Colonic mucosa (tissue), 4 donors: ENCODE data around the gene SULT4A1. TPM values are rescaled to one million over a fixed set of nuclear protein-coding genes. Genes with fewer than 3 reads are reported as not detected.

ENCODE experiments used
- DNase-seq: peaks from one replicate; pipeline ENCODE4 v3.0.0-alpha.2; 2020
- H3K27ac ChIP-seq: fragments of 200-600 bp; one replicate; pipeline ENCODE4 v1.8.0; 2021
- H3K27me3 ChIP-seq: fragments of 200-600 bp; one replicate; pipeline ENCODE4 v1.8.0; 2021
- H3K36me3 ChIP-seq: fragments of 200-600 bp; one replicate; pipeline ENCODE4 v1.8.0; 2021
- H3K4me1 ChIP-seq: fragments of 200-600 bp; one replicate; pipeline ENCODE4 v1.8.0; 2021; ENCODE audit warnings: mild to moderate bottlenecking
- H3K4me3 ChIP-seq: fragments of 200-600 bp; one replicate; pipeline ENCODE4 v1.8.0; 2021
- H3K9ac ChIP-seq, 2 donors: one replicate each; pipeline ENCODE4 v1.7.0; 2013; ENCODE audit warnings: control low read depth in 2 of 2, low read depth in 2 of 2, low read length in 2 of 2
- H3K9me3 ChIP-seq: fragments of 200-600 bp; one replicate; pipeline ENCODE4 v1.8.0; 2021
- CTCF ChIP-seq: fragments of 200-600 bp; IDR thresholded peaks from one replicate; pipeline ENCODE4 v1.8.0; 2022; ENCODE audit warnings: antibody characterized with exemption, mild to moderate bottlenecking
- intact Hi-C: fragments of 100-400 bp; cut with DNase I; formaldehyde crosslinking; loops from one replicate; pipeline ENCODE4 v1.14.1; 2022
- total RNA-seq, 2 donors: library from RNA; stranded (reverse); fragmentation: NEBNext Ultra II Directional in 1 of 2; extraction: Animal tissue kit (Norgen Biotek cat#: 25700) in 1 of 2; gene quantifications; one replicate each; pipeline ENCODE4 v1.2.1, GENCODE V29; 2021
- donor health status: healthy.
- donor health status: DM: no; HTN: no; CAD: no.
- donor health status: DM: no; HTN: no; CAD: no.

SULT4A1 gene
- total RNA-seq, 2 donors from 2014 or later, result 0.10 to 0.82 TPM

DNA sequence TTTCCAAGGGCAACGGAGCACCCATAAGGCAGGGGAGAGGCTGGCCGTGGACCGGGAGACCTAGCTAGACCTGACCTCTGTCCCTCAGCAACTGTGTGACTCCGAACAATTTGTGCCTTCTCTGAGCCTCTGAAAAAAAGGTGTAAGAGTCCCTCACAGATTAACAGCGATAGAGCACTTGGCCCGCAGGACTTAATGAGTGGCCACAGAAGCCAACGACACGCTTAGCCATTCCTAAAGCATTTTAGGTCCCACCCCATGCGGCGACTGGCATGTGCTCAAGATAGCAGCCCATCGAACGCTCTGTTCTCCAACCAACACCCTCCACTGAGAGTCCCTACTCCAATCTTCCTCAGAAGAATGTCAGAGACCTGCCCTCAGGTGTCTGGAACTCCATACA lies 1.5 kb downstream of the SULT4A1 start:
- Histone ChIP-seq H3K9me3 (no peaks in the 10 kb centered on the region), H3K27me3 (peaks cover 22% of the 10 kb centered on the region), H3K4me1 (no peaks in the 10 kb centered on the region), H3K4me3 (no peak overlapping the region), H3K27ac (no peak overlapping the region), H3K9ac (no peak overlapping the region), H3K36me3 (no peaks in the 10 kb centered on the region)
- no peak for TF ChIP-seq CTCF
- intact Hi-C loops, result no loop called here
- no peak for DNase-seq

DNA sequence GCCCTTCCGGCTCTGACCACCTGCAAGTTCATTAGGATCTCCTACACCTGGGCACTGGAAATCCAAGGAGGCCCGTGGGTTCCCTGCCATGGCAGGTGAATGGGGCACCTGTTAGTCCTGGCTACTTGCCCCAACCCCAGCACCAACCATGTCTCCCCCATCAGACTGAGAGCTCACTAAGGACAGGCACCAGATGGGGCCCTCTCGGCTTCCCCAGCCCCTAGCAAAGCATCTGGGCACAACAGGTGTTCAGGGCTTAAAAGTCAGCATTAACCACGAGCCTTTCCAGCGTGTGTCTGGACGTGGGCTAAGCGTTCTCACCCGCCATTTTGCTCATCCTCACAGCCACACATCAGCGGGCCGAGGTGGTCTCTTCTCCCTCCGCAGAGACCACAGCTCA lies 2.2 kb downstream of the SULT4A1 start:
- DNase-seq, result no peak
- H3K36me3 ChIP-seq, result no peaks in the 10 kb centered on the region
- H3K9ac ChIP-seq, result no peak overlapping the region
- intact Hi-C loops, result no loop called here
- no peak overlapping the region for H3K4me3 ChIP-seq
- TF ChIP-seq CTCF, result no peak
- peaks cover 22% of the 10 kb centered on the region for H3K27me3 ChIP-seq
- no peak overlapping the region for H3K27ac ChIP-seq
- H3K4me1 ChIP-seq, result no peaks in the 10 kb centered on the region
- H3K9me3 ChIP-seq, result no peaks in the 10 kb centered on the region

- Histone ChIP-seq H3K36me3 (no peaks in the 10 kb centered on the region), H3K4me3 (no peak overlapping the region), H3K9ac (no peak overlapping the region), H3K4me1 (no peaks in the 10 kb centered on the region), H3K27me3 (peaks cover 22% of the 10 kb centered on the region), H3K27ac (no peak overlapping the region), H3K9me3 (no peaks in the 10 kb centered on the region)
- no peak for DNase-seq
- intact Hi-C loops, result no loop called here
- TF ChIP-seq CTCF, result no peak
Measured at GRCh38 chr22:43859621-43860020, 2.7 kb downstream of the SULT4A1 start.

DNA sequence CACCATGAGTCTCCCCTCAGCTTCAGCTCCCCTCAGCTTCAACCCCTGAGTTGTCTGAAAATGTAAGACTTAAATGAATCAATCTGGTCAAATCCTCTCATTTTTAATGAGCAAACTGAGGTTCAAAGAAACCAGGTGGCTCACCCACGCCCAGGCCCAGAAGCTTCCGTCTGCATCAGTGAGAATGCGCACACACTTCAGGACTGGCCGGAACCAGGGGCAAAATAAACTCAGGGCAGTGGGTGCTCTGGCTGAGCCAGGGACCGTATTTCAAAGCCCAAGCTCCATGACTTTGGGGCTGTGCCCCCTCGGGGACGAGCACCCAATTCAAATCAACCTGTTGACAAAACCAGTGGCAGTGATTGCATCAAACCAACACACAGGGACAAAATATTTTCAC lies 3.1 kb downstream of the SULT4A1 start:
- Histone ChIP-seq H3K9ac (no peak overlapping the region), H3K27ac (no peak overlapping the region), H3K27me3 (peaks cover 22% of the 10 kb centered on the region), H3K4me3 (no peak overlapping the region), H3K9me3 (no peaks in the 10 kb centered on the region), H3K4me1 (no peaks in the 10 kb centered on the region), H3K36me3 (no peaks in the 10 kb centered on the region)
- TF ChIP-seq CTCF, result no peak
- intact Hi-C loops, result no loop called here
- DNase-seq, result no peak

DNA sequence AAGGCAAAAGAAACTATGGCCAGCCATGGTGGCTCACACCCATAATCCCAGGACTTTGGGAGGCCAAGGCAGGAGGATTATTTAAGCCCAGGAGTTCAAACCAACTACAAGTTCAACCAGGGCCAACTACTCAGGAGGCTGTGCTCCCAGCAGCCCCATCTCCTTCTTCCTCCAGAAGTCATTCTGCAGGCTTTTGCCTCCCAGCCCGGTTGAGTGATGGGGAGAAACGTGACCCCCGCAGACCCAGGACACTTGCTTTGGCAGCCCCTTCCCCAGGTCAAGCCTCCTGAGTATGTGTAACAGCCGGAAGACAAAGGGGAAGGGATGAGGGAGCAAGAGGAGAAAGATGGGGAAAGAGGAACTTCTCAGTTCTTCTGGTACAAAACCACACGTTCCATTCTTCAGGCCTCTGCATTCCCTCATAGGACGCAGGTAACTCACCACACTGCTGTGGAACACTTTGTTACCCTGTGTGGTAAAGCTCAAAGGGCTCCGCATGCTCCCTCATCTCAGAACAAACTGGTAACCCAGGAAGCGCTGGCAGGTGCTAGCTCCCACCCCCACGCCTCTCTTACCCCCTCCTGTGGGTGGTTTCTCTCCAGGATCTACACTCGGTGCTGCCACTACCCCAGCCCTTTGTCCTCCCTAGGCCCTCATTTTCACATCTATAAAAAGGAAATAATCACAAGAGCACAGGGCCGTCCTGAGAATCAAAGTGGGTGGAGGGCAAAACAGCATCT lies 4.0 kb downstream of the SULT4A1 start:
- Histone ChIP-seq H3K27ac (no peak overlapping the region), H3K4me3 (no peak overlapping the region), H3K9me3 (no peaks in the 10 kb centered on the region), H3K9ac (no peak overlapping the region), H3K4me1 (no peaks in the 10 kb centered on the region), H3K36me3 (no peaks in the 10 kb centered on the region), H3K27me3 (peaks cover 17% of the 10 kb centered on the region)
- DNase-seq, result no peak
- intact Hi-C loops, result no loop called here
- TF ChIP-seq CTCF, result no peak
